Astrocyte (in vitro differentiated cells and primary cell): ENCODE results near the gene ASPSCR1. TPM values are rescaled to one million over a fixed set of nuclear protein-coding genes. Genes with fewer than 3 reads are reported as not detected.

Experiments
- DNase-seq: peaks from one replicate; pipeline ENCODE4 v3.0.0-alpha.2; 2010; ENCODE audit warnings: low read depth
- FAIRE-seq: peaks from 2 replicates; lab custom pipeline; 2011; peaks lifted over from hg19 to GRCh38; lab: Jason Lieb, UNC
- H2AFZ ChIP-seq: 2 replicates; pipeline ENCODE4 v1.6.0; 2012; ENCODE audit warnings: low read depth, low read length, inconsistent platforms
- H3K27ac ChIP-seq: 2 replicates; pipeline ENCODE4 v1.5.1; 2011; ENCODE audit warnings: low read depth, low read length, inconsistent platforms
- H3K27me3 ChIP-seq: 2 replicates; pipeline ENCODE4 v1.6.0; 2011; ENCODE audit warnings: low read length, inconsistent platforms; ENCODE audit not compliant: insufficient read depth
- H3K36me3 ChIP-seq: 2 replicates; pipeline ENCODE4 v1.5.1; 2011; ENCODE audit warnings: low read length, inconsistent platforms; ENCODE audit not compliant: insufficient read depth
- H3K4me1 ChIP-seq: 2 replicates; pipeline ENCODE4 v1.5.1; 2011; ENCODE audit warnings: low read length, inconsistent platforms; ENCODE audit not compliant: insufficient read depth
- H3K4me2 ChIP-seq: 2 replicates; pipeline ENCODE4 v1.6.0; 2012; ENCODE audit warnings: low read length, inconsistent platforms
- H3K4me3 ChIP-seq: 2 replicates; pipeline ENCODE4 v1.5.1; 2011; ENCODE audit warnings: low read depth, mild to moderate bottlenecking, low read length, inconsistent platforms; ENCODE audit not compliant: insufficient read depth
- H3K79me2 ChIP-seq: 2 replicates; pipeline ENCODE4 v1.6.0; 2012; ENCODE audit warnings: mild to moderate bottlenecking, low read length, inconsistent platforms; ENCODE audit not compliant: insufficient read depth
- H3K9ac ChIP-seq: 2 replicates; pipeline ENCODE4 v1.6.0; 2012; ENCODE audit warnings: mild to moderate bottlenecking, low read length, inconsistent platforms
- H3K9me3 ChIP-seq: 2 replicates; pipeline ENCODE4 v1.5.1; 2012; ENCODE audit warnings: low read depth, mild to moderate bottlenecking, low read length, inconsistent platforms; ENCODE audit not compliant: insufficient read depth
- H4K20me1 ChIP-seq: 2 replicates; pipeline ENCODE4 v1.6.0; 2012; ENCODE audit warnings: low read length, inconsistent platforms; ENCODE audit not compliant: insufficient read depth
- H3K27ac Mint-ChIP-seq: one replicate; pipeline ENCODE4 v1.8.0; 2021; ENCODE audit warnings: mild to moderate bottlenecking, mixed read lengths; ENCODE audit not compliant: unreplicated experiment
- H3K27me3 Mint-ChIP-seq: one replicate; pipeline ENCODE4 v1.8.0; 2021; ENCODE audit warnings: low read depth, mixed read lengths; ENCODE audit not compliant: unreplicated experiment
- H3K36me3 Mint-ChIP-seq: one replicate; pipeline ENCODE4 v1.8.0; 2021; ENCODE audit warnings: low read depth, mixed read lengths; ENCODE audit not compliant: unreplicated experiment
- H3K4me1 Mint-ChIP-seq: one replicate; pipeline ENCODE4 v1.8.0; 2021; ENCODE audit warnings: low read depth, mixed read lengths; ENCODE audit not compliant: unreplicated experiment
- H3K4me3 Mint-ChIP-seq: one replicate; pipeline ENCODE4 v1.8.0; 2021; ENCODE audit warnings: mild to moderate bottlenecking, moderate library complexity, mixed read lengths; ENCODE audit not compliant: unreplicated experiment
- H3K9me3 Mint-ChIP-seq: one replicate; pipeline ENCODE4 v1.8.0; 2021; ENCODE audit warnings: mild to moderate bottlenecking, mixed read lengths; ENCODE audit not compliant: unreplicated experiment
- CTCF ChIP-seq: IDR thresholded peaks from 2 replicates; pipeline ENCODE4 v1.5.1; 2011; ENCODE audit warnings: low read depth, mild to moderate bottlenecking, inconsistent platforms, low read length, moderate library complexity; ENCODE audit not compliant: insufficient read depth
- EZH2 ChIP-seq: IDR thresholded peaks from 2 replicates; pipeline ENCODE4 v1.6.1; 2012; ENCODE audit warnings: mild to moderate bottlenecking, low read length, inconsistent platforms; ENCODE audit not compliant: insufficient read depth
- total RNA-seq: library from RNA; stranded (reverse); gene quantifications from 2 replicates; pipeline ENCODE4 v1.2.1, GENCODE V29; 2021

Gene ASPSCR1
- total RNA-seq, 1 donor from 2014 or later = 25.5 TPM

DNA sequence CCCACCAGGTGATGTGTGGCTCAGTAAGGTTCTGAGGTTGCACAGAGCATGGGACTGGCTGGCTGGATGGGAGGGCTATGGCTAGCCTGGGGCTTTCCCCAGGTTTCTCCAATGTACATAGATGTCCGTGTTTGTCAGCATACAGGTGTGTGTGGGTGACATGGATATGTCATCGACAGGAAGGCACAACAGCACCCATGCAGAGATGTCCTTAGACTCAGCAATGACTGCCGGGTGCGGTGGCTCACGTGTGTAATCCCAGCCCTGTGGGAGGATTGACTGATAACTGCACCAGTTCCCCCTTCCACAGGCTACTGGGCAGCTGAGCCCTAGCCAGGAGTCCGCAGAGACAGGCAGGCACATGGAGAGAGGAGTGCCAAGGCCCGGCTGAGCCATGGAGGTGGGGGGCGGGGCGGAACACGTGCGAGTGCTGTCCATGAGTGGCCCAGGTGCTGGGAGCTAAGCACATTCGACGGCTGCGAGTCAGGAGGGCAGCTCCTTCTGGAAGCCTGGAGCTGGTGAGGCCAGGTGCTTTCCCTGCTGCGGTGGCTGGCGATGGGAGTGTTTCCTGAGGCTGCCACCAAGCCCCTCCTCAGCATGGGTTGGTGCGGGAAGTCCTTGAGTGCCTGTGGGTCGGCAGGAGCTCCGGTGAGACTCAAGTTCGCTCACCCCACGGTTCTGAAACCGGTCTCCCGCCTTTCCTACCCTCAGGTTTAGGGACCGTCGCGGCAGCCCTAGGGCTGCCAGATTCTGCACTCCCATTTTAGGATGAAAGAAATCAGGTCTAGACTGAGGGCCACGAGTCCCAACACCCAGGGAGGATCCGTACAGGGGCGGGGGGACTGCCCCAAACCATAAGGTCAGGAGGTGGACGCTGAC is 858 bp upstream of the ASPSCR1 start:
- peak overlapping the region; percentile 91 for H3K4me3 Mint-ChIP-seq
- Histone ChIP-seq H3K4me1 (peaks cover 7% of the 10 kb centered on the region), H4K20me1 (peaks cover 6% of the 10 kb centered on the region), H3K79me2 (peaks cover 7% of the 10 kb centered on the region), H3K36me3 (peaks cover 7% of the 10 kb centered on the region), H3K9me3 (peaks cover 2% of the 10 kb centered on the region), H3K27ac (peak overlapping the region; percentile 52), H3K9ac (peak overlapping the region; percentile 92), H3K4me2 (peak overlapping the region; percentile 97), H2AFZ (peak overlapping the region; percentile 96), H3K27me3 (no peaks in the 10 kb centered on the region), H3K4me3 (peak overlapping the region; percentile 65)
- H3K36me3 Mint-ChIP-seq = peaks cover 4% of the 10 kb centered on the region
- no peak for FAIRE-seq
- TF ChIP-seq EZH2 (no peak), CTCF (no peak)
- DNase-seq = no peak
- peaks cover 8% of the 10 kb centered on the region for H3K9me3 Mint-ChIP-seq
- peak overlapping the region; percentile 91 for H3K27ac Mint-ChIP-seq
- H3K27me3 Mint-ChIP-seq = no peaks in the 10 kb centered on the region
- peaks cover 7% of the 10 kb centered on the region for H3K4me1 Mint-ChIP-seq

- Mint-ChIP-seq H3K27ac (peak overlapping the region; percentile 63), H3K9me3 (peaks cover 3% of the 10 kb centered on the region), H3K4me3 (peak overlapping the region; percentile 84), H3K27me3 (no peaks in the 10 kb centered on the region), H3K4me1 (peaks cover 7% of the 10 kb centered on the region), H3K36me3 (peaks cover 4% of the 10 kb centered on the region)
- FAIRE-seq = no peak
- Histone ChIP-seq H3K27me3 (no peaks in the 10 kb centered on the region), H3K79me2 (peaks cover 7% of the 10 kb centered on the region), H3K36me3 (peaks cover 7% of the 10 kb centered on the region), H3K27ac (no peak overlapping the region), H3K4me2 (peak overlapping the region; percentile 97), H3K4me3 (no peak overlapping the region), H3K9ac (no peak overlapping the region), H2AFZ (no peak overlapping the region), H3K4me1 (peaks cover 7% of the 10 kb centered on the region), H4K20me1 (peaks cover 6% of the 10 kb centered on the region), H3K9me3 (no peaks in the 10 kb centered on the region)
- no peak for DNase-seq
- no peak for TF ChIP-seq EZH2
- no peak for TF ChIP-seq CTCF
These were observed 1.3 kb downstream of the ASPSCR1 start for GRCh38 chr17:81978524-81979298.
